SJSA1 (cell line): ENCODE data around the gene SFSWAP. TPM values are rescaled to one million over a fixed set of nuclear protein-coding genes. Genes with fewer than 3 reads are reported as not detected.

Experiments
- DNase-seq, 2 experiments: peaks; one replicate each; pipeline ENCODE4 v3.0.0-alpha.2; 2015 to 2020; ENCODE audit warnings: low spot score in 2 of 2, low read depth in 1 of 2
- H3K27ac ChIP-seq: fragments of 250-450 bp; sonication (Bioruptor Pico); 2 replicates; pipeline ENCODE4 v1.5.1; 2020; ENCODE audit warnings: mild to moderate bottlenecking, moderate library complexity
- H3K27me3 ChIP-seq: fragments of 250-450 bp; sonication (Bioruptor Pico); replicated peaks from 2 replicates; pipeline ENCODE4 v1.5.1; 2020; ENCODE audit warnings: mild to moderate bottlenecking, moderate library complexity
- H3K36me3 ChIP-seq: fragments of 250-450 bp; sonication (Bioruptor Pico); 2 replicates; pipeline ENCODE4 v1.5.1; 2020; ENCODE audit warnings: mild to moderate bottlenecking
- H3K4me1 ChIP-seq: fragments of 250-450 bp; sonication (Bioruptor Pico); replicated peaks from 2 replicates; pipeline ENCODE4 v1.6.1; 2021; ENCODE audit warnings: mild to moderate bottlenecking
- H3K4me3 ChIP-seq: fragments of 250-450 bp; sonication (Bioruptor Pico); 2 replicates; pipeline ENCODE4 v1.5.1; 2020; ENCODE audit warnings: mild to moderate bottlenecking
- H3K9me3 ChIP-seq: fragments of 250-450 bp; sonication (Bioruptor Pico); replicated peaks from 2 replicates; pipeline ENCODE4 v1.5.1; 2020; ENCODE audit warnings: mild to moderate bottlenecking
- total RNA-seq: library from RNA; depleted of rRNA; stranded (reverse); fragments of >200 nt; shearing (Covaris generic); gene quantifications from 2 replicates; pipeline ENCODE4 v1.2.3, GENCODE V29; 2014

SFSWAP gene
- total RNA-seq, 1 experiment from 2014 or later, result 27.0 TPM

- H3K4me1 ChIP-seq, result no peaks in the 10 kb centered on the region
- no peak for DNase-seq
- H3K27ac ChIP-seq, result no peak overlapping the region
- no peaks in the 10 kb centered on the region for H3K27me3 ChIP-seq
- peaks cover 65% of the 10 kb centered on the region for H3K36me3 ChIP-seq
- H3K4me3 ChIP-seq, result no peak overlapping the region
- no peaks in the 10 kb centered on the region for H3K9me3 ChIP-seq
Observed at GRCh38 chr12:131793243-131794022, 82.5 kb downstream of the SFSWAP start.

GRCh38 chr12:131794061-131794460, 83.2 kb downstream of the SFSWAP start:
- Histone ChIP-seq H3K27me3 (no peaks in the 10 kb centered on the region), H3K9me3 (no peaks in the 10 kb centered on the region), H3K4me1 (no peaks in the 10 kb centered on the region), H3K36me3 (peaks cover 64% of the 10 kb centered on the region), H3K4me3 (no peak overlapping the region), H3K27ac (no peak overlapping the region)
- no peak for DNase-seq

- Histone ChIP-seq H3K4me1 (no peaks in the 10 kb centered on the region), H3K4me3 (no peak overlapping the region), H3K9me3 (no peaks in the 10 kb centered on the region), H3K36me3 (peaks cover 66% of the 10 kb centered on the region), H3K27me3 (no peaks in the 10 kb centered on the region), H3K27ac (no peak overlapping the region)
- DNase-seq, result no peak
Observed at GRCh38 chr12:131794573-131794972, 83.7 kb downstream of the SFSWAP start.

GRCh38 chr12:131795064-131795463, 84.2 kb downstream of the SFSWAP start:
- Histone ChIP-seq H3K4me3 (no peak overlapping the region), H3K4me1 (no peaks in the 10 kb centered on the region), H3K27ac (no peak overlapping the region), H3K36me3 (peaks cover 66% of the 10 kb centered on the region), H3K27me3 (no peaks in the 10 kb centered on the region), H3K9me3 (no peaks in the 10 kb centered on the region)
- no peak for DNase-seq

GRCh38 chr12:131795690-131796410, 85.0 kb downstream of the SFSWAP start:
- Histone ChIP-seq H3K27ac (no peak overlapping the region), H3K4me3 (no peak overlapping the region), H3K27me3 (no peaks in the 10 kb centered on the region), H3K36me3 (peaks cover 59% of the 10 kb centered on the region), H3K9me3 (no peaks in the 10 kb centered on the region), H3K4me1 (no peaks in the 10 kb centered on the region)
- no peak for DNase-seq

GRCh38 chr12:131796411-131796736, 85.5 kb downstream of the SFSWAP start:
- no peak overlapping the region for H3K27ac ChIP-seq
- no peak for DNase-seq
- no peak overlapping the region for H3K4me3 ChIP-seq
- peaks cover 55% of the 10 kb centered on the region for H3K36me3 ChIP-seq
- H3K9me3 ChIP-seq, result no peaks in the 10 kb centered on the region
- H3K4me1 ChIP-seq, result no peaks in the 10 kb centered on the region
- H3K27me3 ChIP-seq, result no peaks in the 10 kb centered on the region

GRCh38 chr12:131796754-131797587, 86.1 kb downstream of the SFSWAP start:
- Histone ChIP-seq H3K36me3 (peaks cover 54% of the 10 kb centered on the region), H3K4me1 (no peaks in the 10 kb centered on the region), H3K9me3 (no peaks in the 10 kb centered on the region), H3K27me3 (no peaks in the 10 kb centered on the region), H3K27ac (no peak overlapping the region), H3K4me3 (no peak overlapping the region)
- DNase-seq, result no peak

- Histone ChIP-seq H3K9me3 (no peaks in the 10 kb centered on the region), H3K27me3 (no peaks in the 10 kb centered on the region), H3K27ac (no peak overlapping the region), H3K36me3 (peaks cover 56% of the 10 kb centered on the region), H3K4me3 (no peak overlapping the region), H3K4me1 (no peaks in the 10 kb centered on the region)
- DNase-seq, result no peak
Observed at GRCh38 chr12:131797588-131797934, 86.7 kb downstream of the SFSWAP start.

- Histone ChIP-seq H3K9me3 (no peaks in the 10 kb centered on the region), H3K27me3 (no peaks in the 10 kb centered on the region), H3K4me3 (no peak overlapping the region), H3K4me1 (peaks cover 5% of the 10 kb centered on the region), H3K27ac (no peak overlapping the region), H3K36me3 (peaks cover 46% of the 10 kb centered on the region)
- DNase-seq, result no peak
Observed at GRCh38 chr12:131799195-131799594, 88.3 kb downstream of the SFSWAP start.

GRCh38 chr12:131799828-131800593, 89.1 kb downstream of the SFSWAP start:
- H3K27me3 ChIP-seq, result no peaks in the 10 kb centered on the region
- no peak for DNase-seq
- peaks cover 5% of the 10 kb centered on the region for H3K4me1 ChIP-seq
- H3K36me3 ChIP-seq, result peaks cover 42% of the 10 kb centered on the region
- no peak overlapping the region for H3K4me3 ChIP-seq
- no peaks in the 10 kb centered on the region for H3K9me3 ChIP-seq
- H3K27ac ChIP-seq, result no peak overlapping the region

- no peak for DNase-seq
- no peak overlapping the region for H3K27ac ChIP-seq
- H3K4me3 ChIP-seq, result no peak overlapping the region
- H3K27me3 ChIP-seq, result no peaks in the 10 kb centered on the region
- H3K4me1 ChIP-seq, result peaks cover 5% of the 10 kb centered on the region
- peaks cover 37% of the 10 kb centered on the region for H3K36me3 ChIP-seq
- no peaks in the 10 kb centered on the region for H3K9me3 ChIP-seq
Observed at GRCh38 chr12:131800594-131801135, 89.8 kb downstream of the SFSWAP start.

- no peak for DNase-seq
- no peaks in the 10 kb centered on the region for H3K9me3 ChIP-seq
- peaks cover 5% of the 10 kb centered on the region for H3K4me1 ChIP-seq
- H3K36me3 ChIP-seq, result peaks cover 37% of the 10 kb centered on the region
- no peaks in the 10 kb centered on the region for H3K27me3 ChIP-seq
- H3K4me3 ChIP-seq, result no peak overlapping the region
- H3K27ac ChIP-seq, result no peak overlapping the region
Observed at GRCh38 chr12:131801254-131801866, 90.5 kb downstream of the SFSWAP start.
